Measurements from ENCODE around the gene SMOC2. TPM values are rescaled to one million over a fixed set of nuclear protein-coding genes. Genes with fewer than 3 reads are reported as not detected.

Gene SMOC2
- total RNA-seq, 1 experiment from 2014 or later: 0.42 TPM

GRCh38 chr6:168496139-168496996 is 55.4 kb downstream of the SMOC2 start:
- Histone ChIP-seq H3K36me3 (ENCODE audit: control insufficient read depth in 1 of 2, insufficient read depth in 2 of 2, low read length in 2 of 2) (no peaks in the 10 kb centered on the region), H3K9me2 (ENCODE audit: insufficient read depth) (no peaks in the 10 kb centered on the region), H3K79me2 (ENCODE audit: insufficient read depth, low read length) (no peaks in the 10 kb centered on the region), H3K4me1 (ENCODE audit: control insufficient read depth in 1 of 2, insufficient read depth in 2 of 2, low read length in 2 of 2) (no peaks in the 10 kb centered on the region), H4K20me1 (ENCODE audit: insufficient read depth) (no peaks in the 10 kb centered on the region), H3K4me3 (replicated peaks in 1 of 2; ENCODE audit: low read depth in 1 of 2, low read length in 2 of 2) (no peak overlapping the region), H3K9me3 (ENCODE audit: control insufficient read depth in 1 of 2, insufficient read depth in 1 of 2, low read depth in 1 of 2, low read length in 2 of 2) (no peaks in the 10 kb centered on the region), H3K27ac (ENCODE audit: low read depth, low read length) (no peak overlapping the region), H3K4me2 (ENCODE audit: low read length) (no peak overlapping the region), H2AFZ (ENCODE audit: low read depth, low read length, poor library complexity, severe bottlenecking) (no peak overlapping the region), H3K9ac (ENCODE audit: low read length) (no peak overlapping the region), H3K27me3 (ENCODE audit: insufficient read depth, low read length) (peaks cover 4% of the 10 kb centered on the region)
- intact Hi-C loops (cut with micrococcal nuclease): no loop called here
- ATAC-seq: no peak
- CTCF ChIA-PET: no interaction called here
- BruUV-seq (replicated peaks): no TSS peak
- no peak for DNase-seq (ENCODE audit: low read depth, low spot score)
- TF ChIP-seq EZH2 (IDR thresholded peaks at IDR 0.05): no peak
- no peak for TF ChIP-seq ZFX (IDR thresholded peaks at IDR 0.05)
- POLR2A ChIA-PET: no interaction called here
- RAD21 ChIA-PET (ENCODE audit: low non-redundant PET in 1 of 2, low total read pairs in 2 of 2, uncharacterized antibody in 2 of 2, unreplicated experiment in 2 of 2): no interaction called here

GRCh38 chr6:168496997-168497331 is 56.0 kb downstream of the SMOC2 start:
- H3K9me3 ChIP-seq (ENCODE audit: control insufficient read depth in 1 of 2, insufficient read depth in 1 of 2, low read depth in 1 of 2, low read length in 2 of 2): no peaks in the 10 kb centered on the region
- ChIA-PET RAD21 (ENCODE audit: low non-redundant PET in 1 of 2, low total read pairs in 2 of 2, uncharacterized antibody in 2 of 2, unreplicated experiment in 2 of 2) (no interaction called here), POLR2A (no interaction called here), CTCF (no interaction called here)
- H3K36me3 ChIP-seq (ENCODE audit: control insufficient read depth in 1 of 2, insufficient read depth in 2 of 2, low read length in 2 of 2): no peaks in the 10 kb centered on the region
- H4K20me1 ChIP-seq (ENCODE audit: insufficient read depth): no peaks in the 10 kb centered on the region
- no peak overlapping the region for H2AFZ ChIP-seq (ENCODE audit: low read depth, low read length, poor library complexity, severe bottlenecking)
- no peak overlapping the region for H3K4me3 ChIP-seq (replicated peaks in 1 of 2; ENCODE audit: low read depth in 1 of 2, low read length in 2 of 2)
- DNase-seq (ENCODE audit: low read depth, low spot score) (no peak), ATAC-seq (no peak)
- no peaks in the 10 kb centered on the region for H3K4me1 ChIP-seq (ENCODE audit: control insufficient read depth in 1 of 2, insufficient read depth in 2 of 2, low read length in 2 of 2)
- no TSS peak for BruUV-seq (replicated peaks)
- no peaks in the 10 kb centered on the region for H3K9me2 ChIP-seq (ENCODE audit: insufficient read depth)
- intact Hi-C loops (cut with micrococcal nuclease): no loop called here
- no peak overlapping the region for H3K27ac ChIP-seq (ENCODE audit: low read depth, low read length)
- H3K9ac ChIP-seq (ENCODE audit: low read length): no peak overlapping the region
- TF ChIP-seq EZH2 (IDR thresholded peaks at IDR 0.05): no peak
- no peak for TF ChIP-seq ELF1 (IDR thresholded peaks at IDR 0.05; ENCODE audit: borderline replicate concordance, low read depth)
- no peak for TF ChIP-seq ZNF274 (IDR thresholded peaks at IDR 0.05; ENCODE audit: low read depth, low read length)
- TF ChIP-seq SIN3A (IDR thresholded peaks at IDR 0.05; ENCODE audit: low read depth): no peak
- no peak for TF ChIP-seq ZFX (IDR thresholded peaks at IDR 0.05)
- TF ChIP-seq EGR1 (IDR thresholded peaks at IDR 0.05; ENCODE audit: low read depth): no peak
- TF ChIP-seq FOSL1 (IDR thresholded peaks at IDR 0.05; ENCODE audit: low read depth): no peak
- TF ChIP-seq CTCF (IDR thresholded peaks at IDR 0.05 in 2 of 3, conservative IDR thresholded peaks at IDR 0.05 in 1 of 3; ENCODE audit: borderline replicate concordance in 1 of 3, insufficient read depth in 1 of 3, low read depth in 2 of 3, low read length in 2 of 3): no peak
- TF ChIP-seq POLR2A (IDR thresholded peaks at IDR 0.05; ENCODE audit: borderline replicate concordance, extremely low read depth, insufficient read depth, insufficient read length): no peak
- peaks cover 5% of the 10 kb centered on the region for H3K27me3 ChIP-seq (ENCODE audit: insufficient read depth, low read length)
- no peak overlapping the region for H3K4me2 ChIP-seq (ENCODE audit: low read length)
- no peaks in the 10 kb centered on the region for H3K79me2 ChIP-seq (ENCODE audit: insufficient read depth, low read length)
